ENCODE results near the gene CHRDL2. TPM values are rescaled to one million over a fixed set of nuclear protein-coding genes. Genes with fewer than 3 reads are reported as not detected.
A peak's percentile ranks its signal among the peaks of the same experiment; 100 is the strongest.

The CHRDL2 gene
- total RNA-seq, 2 donors from 2014 or later = 0.09 to 9.1 TPM

- H3K27me3 ChIP-seq (replicated peaks; ENCODE audit: insufficient read depth) = no peaks in the 10 kb centered on the region
- H3K4me1 ChIP-seq (replicated peaks) = no peaks in the 10 kb centered on the region
- no peaks in the 10 kb centered on the region for H3K36me3 ChIP-seq
- DNase-seq (ENCODE audit: low spot score) = peak; percentile 24
- TF ChIP-seq CTCF (IDR thresholded peaks at IDR 0.05) (peak; percentile 71 to 85 (median 76)), POLR2AphosphoS5 (IDR thresholded peaks at IDR 0.05) (peak; percentile 41), POLR2A (IDR thresholded peaks at IDR 0.05) (no peak)
- intact Hi-C loops (cut with DNase I) = loop anchor here (10.0 kb wide), 1 partner anchor 285 kb away; no protein-coding TSS in a partner anchor
- H3K4me3 ChIP-seq = no peak overlapping the region
- WGBS = 20% methylated on average over 8 of the region's 8 CpGs
- no peak overlapping the region for H3K27ac ChIP-seq
- H3K9me3 ChIP-seq = no peaks in the 10 kb centered on the region
Measured at GRCh38 chr11:74739546-74740270, 8.5 kb upstream of the CHRDL2 start.

- intact Hi-C loops (cut with DNase I) = loop anchor here (10.0 kb wide), 1 partner anchor 281 kb away; no protein-coding TSS in a partner anchor
- TF ChIP-seq POLR2AphosphoS5 (IDR thresholded peaks at IDR 0.05) = no peak
- no peak for TF ChIP-seq CTCF (IDR thresholded peaks at IDR 0.05)
- TF ChIP-seq POLR2A (IDR thresholded peaks at IDR 0.05) = no peak
Measured at GRCh38 chr11:74736031-74736430, 4.8 kb upstream of the CHRDL2 start.

GRCh38 chr11:74735365-74735928 lies 4.2 kb upstream of the CHRDL2 start:
- no peak overlapping the region for H3K27ac ChIP-seq
- H3K9me3 ChIP-seq = no peaks in the 10 kb centered on the region
- H3K4me1 ChIP-seq (replicated peaks) = no peaks in the 10 kb centered on the region
- TF ChIP-seq POLR2AphosphoS5 (IDR thresholded peaks at IDR 0.05) = no peak
- TF ChIP-seq CTCF (IDR thresholded peaks at IDR 0.05) = no peak
- no peak for TF ChIP-seq POLR2A (IDR thresholded peaks at IDR 0.05)
- H3K4me3 ChIP-seq = no peak overlapping the region
- DNase-seq (ENCODE audit: low spot score) = no peak
- 89% methylated on average over 6 of the region's 6 CpGs for WGBS
- intact Hi-C loops (cut with DNase I) = loop anchor here (10.0 kb wide), 1 partner anchor 281 kb away; no protein-coding TSS in a partner anchor
- H3K27me3 ChIP-seq (replicated peaks; ENCODE audit: insufficient read depth) = peaks cover 4% of the 10 kb centered on the region
- no peaks in the 10 kb centered on the region for H3K36me3 ChIP-seq

More at GRCh38 chr11:74736031-74736430, 4.8 kb upstream of the CHRDL2 start:
- Histone ChIP-seq H3K9me3 (no peaks in the 10 kb centered on the region), H3K4me3 (no peak overlapping the region), H3K27ac (no peak overlapping the region), H3K36me3 (no peaks in the 10 kb centered on the region), H3K27me3 (replicated peaks; ENCODE audit: insufficient read depth) (peaks cover 4% of the 10 kb centered on the region), H3K4me1 (replicated peaks) (no peaks in the 10 kb centered on the region)
- 72% methylated on average over 2 of the region's 2 CpGs for WGBS
- no peak for DNase-seq (ENCODE audit: low spot score)

- H3K27me3 ChIP-seq (replicated peaks; ENCODE audit: insufficient read depth) = peaks cover 4% of the 10 kb centered on the region
- H3K4me1 ChIP-seq (replicated peaks) = no peaks in the 10 kb centered on the region
- no peaks in the 10 kb centered on the region for H3K36me3 ChIP-seq
- H3K9me3 ChIP-seq = no peaks in the 10 kb centered on the region
- WGBS = 32% methylated on average over 1 of the region's 1 CpG
- TF ChIP-seq CTCF (IDR thresholded peaks at IDR 0.05) (no peak), POLR2AphosphoS5 (IDR thresholded peaks at IDR 0.05) (no peak), POLR2A (IDR thresholded peaks at IDR 0.05) (no peak)
- H3K27ac ChIP-seq = no peak overlapping the region
- intact Hi-C loops (cut with DNase I) = loop anchor here (10.0 kb wide), 1 partner anchor 280 kb away; no protein-coding TSS in a partner anchor
- no peak overlapping the region for H3K4me3 ChIP-seq
- no peak for DNase-seq (ENCODE audit: low spot score)
Measured at GRCh38 chr11:74734559-74734925, 3.3 kb upstream of the CHRDL2 start.
